ELR (cell line): ENCODE measurements around the gene DCAF4.

ENCODE experiments used
- DNase-seq: peaks from one replicate; pipeline ENCODE4 v3.0.0-alpha.2; 2015; ENCODE audit warnings: low read depth

Gene DCAF4, protein sequence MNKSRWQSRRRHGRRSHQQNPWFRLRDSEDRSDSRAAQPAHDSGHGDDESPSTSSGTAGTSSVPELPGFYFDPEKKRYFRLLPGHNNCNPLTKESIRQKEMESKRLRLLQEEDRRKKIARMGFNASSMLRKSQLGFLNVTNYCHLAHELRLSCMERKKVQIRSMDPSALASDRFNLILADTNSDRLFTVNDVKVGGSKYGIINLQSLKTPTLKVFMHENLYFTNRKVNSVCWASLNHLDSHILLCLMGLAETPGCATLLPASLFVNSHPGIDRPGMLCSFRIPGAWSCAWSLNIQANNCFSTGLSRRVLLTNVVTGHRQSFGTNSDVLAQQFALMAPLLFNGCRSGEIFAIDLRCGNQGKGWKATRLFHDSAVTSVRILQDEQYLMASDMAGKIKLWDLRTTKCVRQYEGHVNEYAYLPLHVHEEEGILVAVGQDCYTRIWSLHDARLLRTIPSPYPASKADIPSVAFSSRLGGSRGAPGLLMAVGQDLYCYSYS

GRCh38 chr14:72926292-72927028 is at the start of gene DCAF4:
Gene DCAF4 (plus strand): TSS chr14:72926464. CDS start chr14:72937979, 11,515 bp downstream.
- peak; percentile 100 for DNase-seq

GRCh38 chr14:72876710-72877063 is 49.6 kb upstream of the DCAF4 start:
- no peak for DNase-seq

DNA sequence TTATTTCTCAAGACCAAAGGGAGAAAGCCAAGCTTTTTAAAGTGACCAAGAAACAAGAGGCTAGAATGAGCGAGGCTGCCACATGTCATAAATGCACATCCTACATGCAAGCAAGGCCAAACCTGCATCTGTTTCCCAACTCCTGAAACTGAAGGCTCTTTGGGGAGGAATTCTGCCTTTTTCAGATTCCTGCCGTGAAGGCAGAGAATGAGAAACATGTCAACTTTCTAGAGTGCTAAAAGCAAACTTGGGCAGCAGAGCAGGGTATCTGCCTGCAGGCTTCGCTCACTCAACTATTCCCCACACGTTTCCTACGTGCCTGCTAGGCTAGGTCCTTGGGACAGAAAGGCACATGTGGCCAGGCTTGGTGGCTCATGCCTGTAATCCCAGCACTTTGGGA is 47.5 kb upstream of the DCAF4 start:
- no peak for DNase-seq

DNA sequence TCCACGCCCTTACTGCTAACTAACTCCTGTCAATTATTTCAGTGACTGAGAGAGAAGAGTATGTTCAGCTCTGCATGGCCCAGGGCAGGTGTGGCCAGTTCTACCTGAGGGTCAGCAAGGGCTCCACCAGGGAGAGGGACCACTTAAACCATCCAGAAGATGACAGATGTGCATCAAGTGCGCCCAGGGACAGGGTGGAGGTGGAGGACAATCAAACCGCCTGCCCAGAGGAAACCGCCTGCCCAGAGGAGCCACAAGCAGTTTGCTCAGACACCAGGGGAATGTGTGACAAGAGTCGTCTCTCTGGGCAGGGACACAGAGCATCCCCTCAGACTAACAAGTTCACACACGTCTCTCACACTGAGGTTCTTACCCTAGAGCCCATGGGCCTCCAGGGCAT is 46.8 kb upstream of the DCAF4 start:
- no peak for DNase-seq

DNA sequence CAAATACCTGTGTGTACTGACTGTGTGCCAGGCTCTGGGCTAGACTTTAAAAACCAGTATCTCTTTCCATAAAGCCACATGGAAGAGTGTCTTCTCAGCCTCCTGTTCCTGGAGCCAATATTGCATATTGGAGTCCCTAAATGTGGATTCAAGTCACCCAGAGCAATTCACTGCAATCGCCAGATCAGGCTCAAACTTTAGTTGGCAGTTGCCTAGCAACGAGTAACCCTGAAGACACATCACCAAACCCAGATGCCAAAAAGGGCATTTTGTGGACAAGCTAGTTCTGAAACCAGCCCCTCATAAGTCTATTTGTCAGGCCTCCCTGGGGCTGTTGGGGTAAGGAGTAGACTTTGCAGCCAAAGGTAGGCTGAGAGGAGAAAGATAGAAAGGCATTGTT is 46.1 kb upstream of the DCAF4 start:
- DNase-seq, result no peak

DNA sequence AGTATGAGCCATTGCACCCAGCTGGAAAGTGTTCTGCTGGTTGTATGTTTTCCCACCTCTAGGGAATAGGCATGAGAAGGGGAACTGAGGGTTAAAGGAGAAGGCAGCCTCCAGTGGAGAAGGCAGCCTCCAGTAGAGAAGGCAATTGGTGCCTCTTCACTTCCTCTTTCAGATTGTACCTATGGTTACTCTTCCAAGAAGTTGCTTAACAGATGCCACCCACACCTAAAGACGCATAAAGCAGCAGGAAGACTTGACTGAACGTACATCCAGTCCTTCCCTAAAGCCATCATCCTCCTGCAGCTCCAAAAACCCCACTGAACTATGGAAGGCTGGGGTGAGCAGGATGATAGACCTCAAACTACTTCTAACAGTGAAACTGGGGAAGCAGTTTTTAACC is 45.4 kb upstream of the DCAF4 start:
- no peak for DNase-seq

- no peak for DNase-seq
Observed at GRCh38 chr14:72881543-72881942, 44.7 kb upstream of the DCAF4 start.

- no peak for DNase-seq
Observed at GRCh38 chr14:72882047-72882446, 44.2 kb upstream of the DCAF4 start.

- DNase-seq, result no peak
Observed at GRCh38 chr14:72882463-72882862, 43.8 kb upstream of the DCAF4 start.

GRCh38 chr14:72883109-72883508 is 43.2 kb upstream of the DCAF4 start:
- no peak for DNase-seq

GRCh38 chr14:72883961-72884360 is 42.3 kb upstream of the DCAF4 start:
- peak; percentile 79 for DNase-seq

DNA sequence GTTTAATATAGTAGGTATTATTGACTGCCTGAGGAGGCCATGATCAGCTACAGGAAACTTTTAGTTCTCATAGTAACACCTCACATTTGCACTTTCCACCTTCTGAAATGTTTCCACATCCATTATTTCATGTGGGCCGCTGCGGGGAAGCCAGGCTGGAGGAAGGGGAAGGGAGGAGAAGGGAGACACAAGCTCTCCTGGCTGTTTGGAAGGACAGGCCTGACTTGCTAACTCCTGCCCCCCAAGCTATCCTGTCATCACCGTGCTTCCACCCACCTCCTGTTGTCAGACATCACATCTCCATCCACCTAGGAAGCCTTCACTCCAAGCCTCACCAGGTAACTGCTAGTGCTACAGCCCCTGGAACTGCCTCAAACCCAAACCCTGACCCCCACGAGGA is 41.9 kb upstream of the DCAF4 start:
- DNase-seq, result no peak

GRCh38 chr14:72887514-72887913 is 38.8 kb upstream of the DCAF4 start:
- DNase-seq, result no peak

GRCh38 chr14:72888192-72888591 is 38.1 kb upstream of the DCAF4 start:
- no peak for DNase-seq

GRCh38 chr14:72888636-72889201 is 37.5 kb upstream of the DCAF4 start:
- DNase-seq, result no peak

DNA sequence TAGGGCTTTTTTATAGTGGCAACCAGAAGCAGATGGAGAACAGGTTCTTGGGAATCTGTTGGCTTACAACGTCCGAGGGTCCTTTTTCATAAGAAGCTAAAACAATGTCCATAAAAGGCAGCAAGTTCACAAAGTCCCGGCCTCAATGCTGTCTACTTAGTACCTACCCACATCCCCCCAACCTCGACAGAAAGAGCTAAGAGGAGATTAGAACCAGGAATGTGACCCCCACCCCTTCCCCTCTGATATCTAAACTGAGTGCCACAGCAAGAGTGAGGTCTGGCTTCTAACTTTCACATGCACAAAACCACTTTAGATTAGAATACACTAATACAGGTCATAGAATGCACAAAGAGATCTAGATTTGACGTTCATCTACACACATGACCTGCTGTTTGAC is 36.9 kb upstream of the DCAF4 start:
- DNase-seq, result no peak

DNA sequence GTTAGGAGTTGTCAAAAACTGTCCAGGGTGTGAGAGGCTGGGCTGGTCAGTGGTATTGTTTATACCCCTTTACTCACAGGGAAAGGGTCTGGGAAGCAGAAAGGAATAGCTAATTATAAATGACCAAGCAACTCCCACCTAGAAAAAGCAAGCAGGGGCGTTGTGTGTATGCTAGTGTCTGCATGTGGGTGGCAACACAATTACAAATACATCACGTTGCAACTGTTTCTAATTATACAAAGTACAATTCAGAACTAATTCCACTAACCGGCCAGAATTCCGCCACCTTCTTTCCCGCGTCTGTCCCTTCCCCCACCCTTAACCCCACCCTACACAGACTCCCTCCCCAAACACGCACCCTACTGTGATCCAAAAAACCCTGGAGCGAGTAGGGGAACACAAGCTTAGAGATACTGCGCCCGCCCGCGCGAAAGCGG is 34.6 kb upstream of the DCAF4 start:
- no peak for DNase-seq

DNA sequence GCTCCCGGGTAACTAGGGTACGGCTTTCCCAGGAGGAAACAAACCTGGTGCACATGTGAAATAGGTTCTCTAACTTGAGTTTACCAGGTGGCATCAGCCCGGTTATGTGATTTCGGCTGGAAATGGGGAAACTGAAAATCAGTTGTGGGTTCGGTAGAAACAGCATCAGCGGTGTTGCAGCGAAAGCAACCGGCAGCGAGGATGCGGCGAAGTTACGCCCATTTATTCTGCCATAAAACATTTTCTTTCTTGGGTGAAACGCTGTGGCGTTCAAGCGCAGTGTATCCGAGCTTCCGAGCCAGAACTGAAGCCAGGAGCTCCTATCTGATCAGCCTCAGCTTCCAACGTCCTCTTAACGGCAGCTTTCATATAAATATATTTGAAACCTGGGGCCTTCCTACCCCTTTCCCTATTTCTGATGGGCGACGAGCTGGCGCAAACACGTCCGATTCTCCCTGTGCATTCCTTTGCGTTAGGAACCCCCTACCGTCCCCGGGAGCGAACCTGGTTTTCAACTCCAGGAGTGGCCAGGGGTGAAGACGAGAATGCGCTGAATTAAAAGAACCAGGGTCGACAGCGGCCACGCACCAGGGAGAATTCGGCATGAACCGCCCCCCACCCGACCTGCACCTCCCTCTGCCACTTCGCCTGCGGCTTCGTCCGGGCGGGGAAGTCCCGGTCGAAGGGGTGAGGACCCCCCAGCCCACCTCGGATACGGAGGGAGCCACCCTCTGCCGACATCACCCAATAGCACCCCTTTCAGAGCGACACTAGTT is 34.0 kb upstream of the DCAF4 start:
- peak; percentile 69 for DNase-seq

- peak; percentile 61 for DNase-seq
Observed at GRCh38 chr14:72892879-72893635, 33.2 kb upstream of the DCAF4 start.

DNA sequence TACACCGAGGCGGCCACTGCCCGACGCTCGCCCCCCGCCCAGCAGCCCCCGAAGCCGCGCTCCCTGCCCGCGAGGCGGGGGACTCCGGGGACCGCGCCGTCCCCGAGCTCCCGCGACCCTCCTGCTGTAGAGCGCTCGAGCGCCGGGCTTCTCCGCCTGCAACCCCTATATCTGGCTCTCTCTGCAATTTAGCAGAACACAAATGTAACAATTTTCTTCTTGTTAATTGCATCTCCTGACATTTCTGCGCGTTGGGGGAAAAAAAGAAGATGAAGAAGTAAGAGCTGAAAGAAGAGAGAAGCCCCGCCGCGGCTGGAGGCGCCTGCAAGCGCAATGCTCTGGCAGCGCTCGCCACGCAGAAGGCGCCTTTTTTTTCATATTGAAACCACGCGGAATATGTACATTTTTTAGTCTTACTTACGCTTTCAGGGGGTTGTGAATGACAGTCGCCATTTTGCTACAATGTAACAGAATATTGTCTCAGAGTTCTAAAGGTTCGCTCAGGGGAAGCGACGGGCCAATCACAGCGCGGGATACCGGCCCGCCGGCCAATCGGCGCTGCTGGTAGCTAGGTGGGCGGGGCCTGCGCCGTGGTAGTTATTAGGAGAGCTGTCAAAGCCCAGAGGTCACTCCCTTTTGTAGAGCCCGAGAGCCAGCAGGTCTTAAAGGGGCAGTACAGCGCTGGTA is 32.5 kb upstream of the DCAF4 start, which contains the start of gene DPF3:
DPF3 (minus strand) TSS at position 466 of the 687 bp plus-strand sequence; CDS start at position 453, 13 bp downstream.
- peak; percentile 99 for DNase-seq

GRCh38 chr14:72894323-72894622 is 32.0 kb upstream of the DCAF4 start:
- no peak for DNase-seq
